GM19328 (cell line): ENCODE results near the gene FTH1.

Source experiments
- ATAC-seq: cut with Tn5 transposase; IDR thresholded peaks from one replicate; pipeline ENCODE4 v1.9.1; 2021; ENCODE audit warnings: mild to moderate bottlenecking, moderate library complexity; ENCODE audit not compliant: unreplicated experiment

FTH1 gene

GRCh38 chr11:61917334-61918109 lies 49.9 kb downstream of the FTH1 start, which contains the start of gene RAB3IL1:
Gene RAB3IL1, minus strand, starts transcription at chr11:61917566. Its CDS starts 199 bp downstream, at chr11:61917367.
- no peak for ATAC-seq

GRCh38 chr11:61916737-61917333 lies 50.6 kb downstream of the FTH1 start:
- ATAC-seq, result no peak

GRCh38 chr11:61914471-61915171 lies 52.8 kb downstream of the FTH1 start:
- ATAC-seq, result no peak
